Mesothelial cell of epicardium (in vitro differentiated cells): ENCODE measurements around the gene MAML1. TPM values are rescaled to one million over a fixed set of nuclear protein-coding genes. Genes with fewer than 3 reads are reported as not detected.

ENCODE experiments used
- DNase-seq, 2 experiments: peaks; one replicate each; pipeline ENCODE4 v3.0.0; 2021; ENCODE audit warnings: low spot score in 2 of 2; ENCODE audit not compliant: unreplicated experiment in 2 of 2
- H3K27ac Mint-ChIP-seq: 2 replicates; pipeline ENCODE4 v1.8.0; 2021; ENCODE audit warnings: mixed read lengths
- H3K27me3 Mint-ChIP-seq: 2 replicates; pipeline ENCODE4 v1.8.0; 2021; ENCODE audit warnings: low read depth, mixed read lengths
- H3K36me3 Mint-ChIP-seq: 2 replicates; pipeline ENCODE4 v1.8.0; 2021; ENCODE audit warnings: mixed read lengths
- H3K4me1 Mint-ChIP-seq: 2 replicates; pipeline ENCODE4 v1.8.0; 2021; ENCODE audit warnings: mixed read lengths
- H3K4me3 Mint-ChIP-seq: 2 replicates; pipeline ENCODE4 v1.8.0; 2021; ENCODE audit warnings: mild to moderate bottlenecking, moderate library complexity, mixed read lengths
- H3K9me3 Mint-ChIP-seq: 2 replicates; pipeline ENCODE4 v1.8.0; 2021; ENCODE audit warnings: mixed read lengths
- CTCF ChIP-seq: fragments of 200-600 bp; sonication (generic); IDR thresholded peaks from one replicate; pipeline ENCODE4 v1.5.0; 2021; ENCODE audit warnings: antibody characterized with exemption; ENCODE audit not compliant: unreplicated experiment
- total RNA-seq: library from RNA; stranded (reverse); gene quantifications from 3 replicates; pipeline ENCODE4 v1.2.1, GENCODE V29; 2021

The MAML1 gene
- total RNA-seq, 1 donor from 2014 or later, result 49.6 TPM

- no peak overlapping the region for H3K4me3 Mint-ChIP-seq
- TF ChIP-seq CTCF, result no peak
- no peaks in the 10 kb centered on the region for H3K27me3 Mint-ChIP-seq
- no peaks in the 10 kb centered on the region for H3K9me3 Mint-ChIP-seq
- H3K4me1 Mint-ChIP-seq, result peaks cover 25% of the 10 kb centered on the region
- peak overlapping the region; percentile 84 for H3K27ac Mint-ChIP-seq
- no peak for DNase-seq
- H3K36me3 Mint-ChIP-seq, result peaks cover 29% of the 10 kb centered on the region
Observed at GRCh38 chr5:179730852-179731251, 1.8 kb upstream of the MAML1 start.

- peaks cover 27% of the 10 kb centered on the region for H3K4me1 Mint-ChIP-seq
- peak overlapping the region; percentile 91 for H3K27ac Mint-ChIP-seq
- H3K9me3 Mint-ChIP-seq, result no peaks in the 10 kb centered on the region
- H3K4me3 Mint-ChIP-seq, result peak overlapping the region; percentile 76
- DNase-seq, result no peak
- peaks cover 24% of the 10 kb centered on the region for H3K36me3 Mint-ChIP-seq
- no peaks in the 10 kb centered on the region for H3K27me3 Mint-ChIP-seq
- no peak for TF ChIP-seq CTCF
Observed at GRCh38 chr5:179731791-179732411, 721 bp upstream of the MAML1 start.

GRCh38 chr5:179732918-179733771 lies 523 bp downstream of the MAML1 start:
- Mint-ChIP-seq H3K4me3 (peak overlapping the region; percentile 98), H3K9me3 (no peaks in the 10 kb centered on the region), H3K27ac (peak overlapping the region; percentile 99), H3K4me1 (peaks cover 35% of the 10 kb centered on the region), H3K36me3 (peaks cover 20% of the 10 kb centered on the region), H3K27me3 (no peaks in the 10 kb centered on the region)
- no peak for TF ChIP-seq CTCF
- peak in 1 of 2 experiments; percentile 67 for DNase-seq

DNA sequence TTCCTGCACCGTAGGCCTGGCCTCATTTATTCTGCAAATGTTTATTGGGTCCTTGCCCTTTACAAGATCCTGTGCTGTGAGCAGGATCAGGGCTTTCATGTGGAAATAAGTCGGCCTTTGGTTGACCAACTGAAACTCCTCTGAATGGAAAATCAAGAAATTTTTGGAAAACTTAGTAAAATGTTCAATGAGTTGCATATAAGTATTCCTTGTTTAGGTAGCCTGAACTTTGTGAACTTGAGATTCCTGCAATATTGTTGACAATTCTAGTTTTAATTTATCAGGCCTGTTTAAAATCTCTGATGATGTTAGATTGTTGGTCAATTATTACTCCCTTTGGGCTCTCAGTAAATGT lies 1.1 kb downstream of the MAML1 start:
- no peak for DNase-seq
- peaks cover 19% of the 10 kb centered on the region for H3K36me3 Mint-ChIP-seq
- H3K4me1 Mint-ChIP-seq, result peaks cover 39% of the 10 kb centered on the region
- H3K27ac Mint-ChIP-seq, result peak overlapping the region; percentile 99
- H3K4me3 Mint-ChIP-seq, result peak overlapping the region; percentile 98
- no peaks in the 10 kb centered on the region for H3K27me3 Mint-ChIP-seq
- no peak for TF ChIP-seq CTCF
- no peaks in the 10 kb centered on the region for H3K9me3 Mint-ChIP-seq

DNA sequence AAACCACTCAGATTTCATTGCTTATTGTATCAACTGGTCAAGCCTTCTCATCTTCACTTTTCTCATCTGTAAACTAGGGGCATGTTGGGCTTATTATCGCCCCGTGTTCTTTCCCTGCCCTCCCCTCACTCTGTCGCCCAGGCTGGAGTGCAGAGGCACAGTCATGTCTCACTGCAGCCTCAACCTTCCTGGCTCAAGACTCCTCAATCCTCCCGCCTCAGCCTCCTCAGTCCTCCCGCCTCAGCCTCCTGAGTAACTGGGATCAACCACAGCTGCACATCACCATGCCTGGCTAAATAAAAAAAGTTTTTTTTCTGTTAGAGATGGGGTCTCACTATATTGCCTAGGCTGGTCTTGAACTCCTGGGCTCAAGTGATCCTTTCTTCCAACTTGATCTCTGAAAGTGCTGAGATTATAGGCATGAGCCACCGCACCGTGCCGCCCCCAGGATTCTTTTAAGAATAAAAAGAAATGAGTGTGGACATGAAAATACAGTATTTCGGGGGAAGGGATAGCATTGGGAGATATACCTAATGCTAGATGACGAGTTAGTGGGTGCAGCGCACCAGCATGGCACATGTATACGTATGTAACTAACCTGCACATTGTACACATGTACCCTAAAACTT lies 2.0 kb downstream of the MAML1 start:
- TF ChIP-seq CTCF, result no peak
- no peaks in the 10 kb centered on the region for H3K27me3 Mint-ChIP-seq
- H3K9me3 Mint-ChIP-seq, result no peaks in the 10 kb centered on the region
- peak overlapping the region; percentile 98 for H3K4me3 Mint-ChIP-seq
- H3K27ac Mint-ChIP-seq, result peak overlapping the region; percentile 99
- H3K36me3 Mint-ChIP-seq, result peaks cover 22% of the 10 kb centered on the region
- DNase-seq, result no peak
- peaks cover 39% of the 10 kb centered on the region for H3K4me1 Mint-ChIP-seq
